PFSK-1 (cell line): Measurements from ENCODE around the gene MED15.

Source experiments
- FOXP2 ChIP-seq: optimal IDR thresholded peaks from 2 replicates; pipeline ENCODE3; 2011; ENCODE audit warnings: borderline replicate concordance, control low read depth, inconsistent platforms; ENCODE audit not compliant: insufficient read depth; ENCODE audit errors: extremely low read length, extremely low read depth
- POLR2AphosphoS5 ChIP-seq: IDR thresholded peaks from 2 replicates; pipeline ENCODE4 v1.6.1; 2012; ENCODE audit warnings: low read depth, mild to moderate bottlenecking, control low read depth, low read length, moderate library complexity
- REST ChIP-seq, 2 experiments: IDR thresholded peaks; 2 replicates each; pipeline versions ENCODE4 v1.6.1 to v1.8.0; 2011 to 2012; ENCODE audit warnings: low read depth in 2 of 2, low read length in 2 of 2, control low read depth in 1 of 2, inconsistent platforms in 1 of 2, mild to moderate bottlenecking in 1 of 2, moderate library complexity in 1 of 2; ENCODE audit not compliant: insufficient read depth in 1 of 2
- SIN3A ChIP-seq: IDR thresholded peaks from 2 replicates; pipeline ENCODE4 v1.6.1; 2012; ENCODE audit warnings: mild to moderate bottlenecking, low read length, moderate library complexity, borderline replicate concordance; ENCODE audit not compliant: insufficient read depth
- TAF1 ChIP-seq: IDR thresholded peaks from 2 replicates; pipeline ENCODE4 v1.6.1; 2012; ENCODE audit warnings: low read length, control low read depth, borderline replicate concordance; ENCODE audit not compliant: insufficient read depth

GRCh38 chr22:20574920-20575353 lies 67.5 kb downstream of the MED15 start:
- TF ChIP-seq TAF1 (no peak), POLR2AphosphoS5 (no peak), REST (IDR thresholded peaks at IDR 0.05; ENCODE audit: insufficient read depth in 1 of 2, low read depth in 2 of 2, low read length in 2 of 2) (no peak), SIN3A (no peak), FOXP2 (no peak)
